Thoracic aorta (tissue), 2 donors: ENCODE measurements around the gene DSG3. TPM values are rescaled to one million over a fixed set of nuclear protein-coding genes. Genes with fewer than 3 reads are reported as not detected.

Experiments used
- ATAC-seq: fragments of 150-250 bp; one replicate; pipeline ENCODE4 v1.8.0; 2017; ENCODE audit warnings: low read depth; ENCODE audit not compliant: insufficient number of reproducible peaks, low FRiP score
- DNase-seq: peaks from one replicate; pipeline ENCODE4 v3.0.0-alpha.2; 2020; ENCODE audit warnings: low spot score
- H3K27ac ChIP-seq, 2 donors: fragments of 200-600 bp; sonication (generic); 1 replicate in 1 of 2; 2 replicates in 1 of 2; pipeline ENCODE4 v1.5.1; 2016; ENCODE audit warnings: mild to moderate bottlenecking in 2 of 2, moderate library complexity in 2 of 2
- H3K27me3 ChIP-seq: fragments of 200-600 bp; sonication (generic); replicated peaks from 2 replicates; pipeline ENCODE4 v1.6.0; 2016; ENCODE audit warnings: mild to moderate bottlenecking; ENCODE audit not compliant: insufficient read depth
- H3K36me3 ChIP-seq: fragments of 200-600 bp; sonication (generic); one replicate; pipeline ENCODE4 v1.5.1; 2016
- H3K4me1 ChIP-seq, 2 donors: fragments of 200-600 bp; sonication (generic); 1 replicate in 1 of 2; 2 replicates in 1 of 2; pipeline versions ENCODE4 v1.5.1 to v1.6.0; 2016; ENCODE audit warnings: low read depth in 2 of 2, mild to moderate bottlenecking in 1 of 2; ENCODE audit not compliant: control insufficient read depth in 1 of 2
- H3K4me3 ChIP-seq: fragments of 200-600 bp; sonication (generic); 2 replicates; pipeline ENCODE4 v1.5.1; 2016; ENCODE audit warnings: mild to moderate bottlenecking
- H3K9me3 ChIP-seq: fragments of 200-600 bp; sonication (generic); 2 replicates; pipeline ENCODE4 v1.5.1; 2016
- total RNA-seq, 2 donors: library from RNA; depleted of rRNA; stranded (reverse); fragments of >200 nt; gene quantifications; one replicate each; pipeline versions ENCODE4 v1.1.0 to v1.2.3, GENCODE V29; 2016
- TF ChIP-seq, protein P1 (sequence below): fragments of 200-600 bp; sonication (generic); IDR thresholded peaks from one replicate; pipeline ENCODE4 v1.5.1; 2019; ENCODE audit warnings: antibody characterized with exemption

The DSG3 gene
- total RNA-seq, 2 donors from 2014 or later: 0.27 TPM; not detected in 1

DNA sequence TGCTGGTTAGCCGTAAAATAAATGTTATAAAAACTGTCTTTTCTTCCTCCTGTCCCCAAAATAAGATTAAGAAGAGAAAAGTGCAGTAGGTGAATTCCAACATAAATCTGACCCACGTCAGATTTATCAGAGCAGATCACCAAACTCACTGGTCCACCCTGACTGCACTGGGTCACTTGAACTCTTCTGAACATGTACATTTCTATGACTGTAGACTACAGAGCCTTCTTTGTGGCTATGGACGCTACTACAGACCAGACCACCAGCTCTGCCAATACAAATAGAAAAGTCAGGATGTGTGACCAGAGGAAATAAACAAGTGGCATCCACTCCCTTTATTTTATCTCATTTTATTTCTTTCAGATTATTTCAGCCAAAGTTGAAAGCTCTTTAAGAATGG is 62.0 kb downstream of the DSG3 start:
- DNase-seq (no peak), ATAC-seq (no peak)
- TF ChIP-seq, protein P1, sequence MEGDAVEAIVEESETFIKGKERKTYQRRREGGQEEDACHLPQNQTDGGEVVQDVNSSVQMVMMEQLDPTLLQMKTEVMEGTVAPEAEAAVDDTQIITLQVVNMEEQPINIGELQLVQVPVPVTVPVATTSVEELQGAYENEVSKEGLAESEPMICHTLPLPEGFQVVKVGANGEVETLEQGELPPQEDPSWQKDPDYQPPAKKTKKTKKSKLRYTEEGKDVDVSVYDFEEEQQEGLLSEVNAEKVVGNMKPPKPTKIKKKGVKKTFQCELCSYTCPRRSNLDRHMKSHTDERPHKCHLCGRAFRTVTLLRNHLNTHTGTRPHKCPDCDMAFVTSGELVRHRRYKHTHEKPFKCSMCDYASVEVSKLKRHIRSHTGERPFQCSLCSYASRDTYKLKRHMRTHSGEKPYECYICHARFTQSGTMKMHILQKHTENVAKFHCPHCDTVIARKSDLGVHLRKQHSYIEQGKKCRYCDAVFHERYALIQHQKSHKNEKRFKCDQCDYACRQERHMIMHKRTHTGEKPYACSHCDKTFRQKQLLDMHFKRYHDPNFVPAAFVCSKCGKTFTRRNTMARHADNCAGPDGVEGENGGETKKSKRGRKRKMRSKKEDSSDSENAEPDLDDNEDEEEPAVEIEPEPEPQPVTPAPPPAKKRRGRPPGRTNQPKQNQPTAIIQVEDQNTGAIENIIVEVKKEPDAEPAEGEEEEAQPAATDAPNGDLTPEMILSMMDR: no peak
- no peak overlapping the region for H3K4me3 ChIP-seq
- no peak overlapping the region for H3K27ac ChIP-seq
- no peaks in the 10 kb centered on the region for H3K4me1 ChIP-seq
- H3K9me3 ChIP-seq: no peaks in the 10 kb centered on the region
- no peaks in the 10 kb centered on the region for H3K36me3 ChIP-seq
- H3K27me3 ChIP-seq: no peaks in the 10 kb centered on the region

DNA sequence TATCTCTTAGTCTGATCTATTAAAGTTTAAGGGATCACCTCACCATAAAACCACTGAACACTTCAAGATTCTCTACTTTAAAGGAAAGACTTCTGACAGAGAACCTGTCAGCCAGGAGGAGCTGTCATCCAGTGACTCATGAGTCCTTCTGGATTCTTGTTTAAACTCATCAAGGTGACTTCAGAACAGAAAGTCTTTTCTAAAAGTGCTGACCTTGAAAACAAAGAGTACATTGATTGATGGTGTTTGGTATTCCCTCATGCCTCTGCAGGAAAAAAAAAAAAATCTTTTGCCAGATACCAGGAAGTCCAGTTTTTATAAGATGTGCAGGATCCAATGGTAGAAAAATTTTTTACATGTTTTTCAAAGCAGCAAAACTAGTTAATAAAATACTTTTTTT is 62.8 kb downstream of the DSG3 start:
- Histone ChIP-seq H3K9me3 (no peaks in the 10 kb centered on the region), H3K27ac (no peak overlapping the region), H3K27me3 (no peaks in the 10 kb centered on the region), H3K36me3 (no peaks in the 10 kb centered on the region), H3K4me1 (no peaks in the 10 kb centered on the region), H3K4me3 (no peak overlapping the region)
- DNase-seq (no peak), ATAC-seq (no peak)
- TF ChIP-seq, protein P1: no peak

DNA sequence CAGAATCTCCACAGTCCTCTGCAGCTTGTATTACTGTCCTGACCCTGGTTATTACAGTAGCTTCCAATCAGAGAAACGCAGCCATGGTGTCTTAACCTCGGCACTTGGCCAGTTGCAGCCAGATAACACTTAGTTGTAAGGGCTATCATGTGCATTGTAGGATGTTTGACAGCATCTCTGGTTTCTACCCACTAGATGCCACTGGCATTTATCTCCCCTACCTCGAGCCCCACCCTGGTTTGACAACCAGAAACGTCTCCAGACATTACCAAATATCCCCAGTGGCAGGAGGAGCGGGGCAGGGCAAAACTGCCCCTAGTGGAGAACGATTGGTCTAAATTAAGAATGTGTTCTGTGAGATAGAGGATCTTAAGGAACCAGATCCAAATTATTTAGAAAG is 63.6 kb downstream of the DSG3 start:
- no peaks in the 10 kb centered on the region for H3K27me3 ChIP-seq
- ATAC-seq: no peak
- no peaks in the 10 kb centered on the region for H3K9me3 ChIP-seq
- H3K4me1 ChIP-seq: no peaks in the 10 kb centered on the region
- H3K4me3 ChIP-seq: no peak overlapping the region
- no peaks in the 10 kb centered on the region for H3K36me3 ChIP-seq
- TF ChIP-seq, protein P1: no peak
- no peak overlapping the region for H3K27ac ChIP-seq
- DNase-seq: no peak

DNA sequence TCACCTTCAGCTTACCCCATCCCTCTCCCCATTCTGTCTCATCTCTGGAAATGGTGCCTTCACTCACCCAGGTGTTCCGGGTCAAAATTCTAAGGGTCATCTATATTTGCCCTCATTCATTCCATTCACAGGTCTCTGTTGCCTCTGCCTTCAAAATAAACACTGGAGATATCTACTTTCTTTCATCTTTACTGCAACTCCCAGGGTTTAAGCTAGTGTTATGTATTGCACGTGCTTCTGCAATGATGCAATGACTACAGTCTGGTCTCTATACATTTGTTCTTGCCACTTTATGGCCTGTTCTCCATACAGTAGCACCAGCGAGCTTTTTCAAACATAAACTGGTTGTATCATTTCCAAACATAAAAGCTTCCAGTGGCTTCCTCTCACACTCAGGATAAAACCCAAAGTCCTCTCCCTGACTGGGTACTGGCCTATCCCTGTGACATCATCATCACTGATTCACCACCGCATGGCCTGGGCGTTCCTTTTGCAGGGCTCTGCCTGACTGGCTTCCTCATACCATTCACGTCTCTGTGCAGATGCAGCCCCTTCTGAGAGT is 64.7 kb downstream of the DSG3 start:
- Histone ChIP-seq H3K4me1 (no peaks in the 10 kb centered on the region), H3K27ac (no peak overlapping the region), H3K27me3 (no peaks in the 10 kb centered on the region), H3K4me3 (no peak overlapping the region), H3K36me3 (no peaks in the 10 kb centered on the region), H3K9me3 (no peaks in the 10 kb centered on the region)
- ATAC-seq (no peak), DNase-seq (no peak)
- TF ChIP-seq, protein P1: no peak

DNA sequence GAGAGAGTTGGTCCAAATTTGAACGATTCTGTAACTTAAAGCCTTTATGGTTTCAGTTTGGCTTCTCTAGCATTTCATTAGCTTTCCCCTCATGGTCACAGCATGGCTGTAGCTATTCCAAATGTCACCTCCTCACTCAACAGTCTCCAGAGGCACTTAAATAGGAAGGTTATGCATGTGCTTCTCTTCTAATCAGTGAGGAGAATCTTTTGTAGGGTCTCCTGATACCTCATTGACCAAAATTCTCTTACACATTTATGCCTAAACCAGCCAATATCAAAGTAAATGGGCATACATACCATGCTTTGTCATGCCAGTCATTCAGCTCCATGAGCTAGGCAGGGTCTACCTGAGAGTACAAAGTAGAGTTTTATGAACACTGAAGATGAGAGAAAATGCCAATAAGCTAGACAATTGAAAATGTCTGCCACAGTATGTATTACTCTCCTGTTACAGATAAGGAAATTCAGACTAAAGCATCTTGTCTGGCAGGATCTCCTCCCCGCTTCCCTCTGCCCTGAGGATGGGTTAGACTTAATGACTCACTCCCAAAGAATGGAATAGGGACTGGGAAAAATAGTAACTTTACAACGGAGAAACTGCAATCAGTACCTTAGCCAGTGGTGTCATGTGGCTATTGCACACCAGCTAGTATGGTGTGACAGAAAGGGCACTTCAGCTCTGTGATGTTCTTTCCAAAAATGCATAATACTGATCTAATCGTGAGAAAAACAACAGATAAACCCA is 65.8 kb downstream of the DSG3 start:
- Histone ChIP-seq H3K4me1 (no peaks in the 10 kb centered on the region), H3K27me3 (no peaks in the 10 kb centered on the region), H3K9me3 (no peaks in the 10 kb centered on the region), H3K27ac (no peak overlapping the region), H3K4me3 (no peak overlapping the region), H3K36me3 (no peaks in the 10 kb centered on the region)
- DNase-seq (no peak), ATAC-seq (no peak)
- TF ChIP-seq, protein P1: no peak
